Hypothalamus (tissue), 51 donors: ENCODE results near the gene KIAA1549.

Source experiments
- DNase-seq, 51 donors: peaks; one replicate each; lab custom pipeline; 2025; lab: John Stamatoyannopoulos, UW

Gene KIAA1549

DNA sequence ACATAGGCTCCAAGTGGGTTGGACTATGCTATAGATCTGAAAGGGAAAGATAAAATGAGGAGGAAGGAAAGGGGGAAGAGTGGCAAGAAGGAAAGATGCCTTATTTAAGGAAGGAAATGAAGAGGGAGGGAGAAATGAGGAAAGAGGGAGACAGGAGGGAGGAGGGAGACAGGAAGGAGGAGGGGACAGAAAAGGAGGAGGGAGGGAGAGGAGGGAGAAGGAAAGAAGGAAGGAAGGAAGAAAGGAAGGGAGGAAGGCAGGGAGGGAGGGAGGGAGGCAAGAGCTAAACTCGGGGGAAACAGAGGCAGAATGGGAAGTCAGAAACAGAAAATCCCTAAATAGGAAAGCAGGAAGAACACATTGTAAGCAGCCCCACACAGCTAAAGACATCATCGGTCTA, 67.4 kb downstream of the KIAA1549 start:
- DNase-seq = no peak

DNA sequence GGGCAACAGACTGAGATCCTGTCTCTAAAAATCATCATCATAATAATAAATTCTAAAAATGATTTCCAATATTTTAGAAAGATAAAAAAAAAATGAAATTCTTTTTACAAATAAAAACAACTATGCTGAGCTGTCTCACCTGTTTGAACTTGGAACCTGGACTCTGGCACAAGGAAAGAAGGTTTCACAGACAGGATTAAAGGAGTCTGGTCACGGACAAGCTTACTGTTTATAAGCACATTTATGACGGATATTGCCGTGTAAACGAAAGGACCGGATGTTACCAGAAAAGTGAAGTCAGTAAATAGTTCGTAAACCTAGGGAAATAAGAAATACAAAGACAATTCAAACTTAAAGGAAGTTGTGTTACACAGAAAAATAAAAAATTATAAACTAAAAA, 70.2 kb downstream of the KIAA1549 start:
- DNase-seq = no peak

DNA sequence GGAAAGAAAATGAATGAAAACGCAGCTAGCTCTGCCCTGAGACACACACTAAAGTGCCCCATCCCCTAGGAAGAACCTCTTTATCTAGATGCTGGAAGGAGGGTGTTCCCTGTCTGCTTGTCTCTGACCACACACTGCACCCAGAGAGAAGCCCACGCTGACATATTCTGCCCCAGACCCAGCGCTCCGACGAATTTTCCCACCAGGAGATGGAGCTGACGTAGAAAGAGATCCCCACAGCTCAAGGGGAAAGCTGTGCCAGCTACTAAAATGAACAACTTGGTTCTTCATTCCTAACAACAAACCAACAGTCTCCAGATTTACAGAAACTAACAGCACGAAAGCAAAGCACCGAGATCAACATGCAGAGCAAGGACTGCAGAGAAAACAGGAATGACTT, 73.3 kb downstream of the KIAA1549 start:
- peak in 10 of 51 donors; percentile 8 to 25 (median 14) for DNase-seq

- no peak for DNase-seq
These were observed 73.9 kb downstream of the KIAA1549 start for GRCh38 chr7:138907201-138907847.

- DNase-seq = no peak
These were observed 77.2 kb downstream of the KIAA1549 start for GRCh38 chr7:138903859-138904435.

DNA sequence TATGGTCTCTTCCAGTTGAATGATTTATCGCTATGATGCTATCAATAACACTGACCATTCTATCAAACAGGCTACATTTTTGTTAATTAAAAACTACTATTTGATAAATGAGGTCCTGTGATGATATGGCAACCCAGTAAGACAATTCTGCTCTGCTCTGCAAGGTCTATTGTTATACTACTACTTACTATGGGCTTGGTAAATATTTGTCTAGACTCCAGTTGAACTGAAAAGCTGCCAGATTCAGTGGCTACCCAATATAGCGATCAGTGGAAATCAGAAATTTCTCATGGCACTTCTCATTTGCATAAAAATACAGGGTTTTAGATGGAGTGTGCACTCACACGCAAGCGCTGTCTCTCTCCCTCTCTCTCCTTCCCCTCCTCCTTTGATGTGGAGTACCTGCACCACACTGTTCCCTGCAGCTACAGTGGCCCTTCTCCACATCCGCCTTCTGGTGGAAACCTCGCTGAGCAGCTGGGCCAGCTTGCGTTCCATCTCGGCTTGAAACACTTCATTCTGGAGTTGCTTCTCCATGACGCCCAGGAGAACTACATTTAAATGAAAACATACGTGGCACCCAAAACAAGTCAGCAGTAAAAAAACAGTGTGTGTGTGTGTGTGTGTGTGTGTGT, 77.9 kb downstream of the KIAA1549 start:
- DNase-seq = no peak

DNA sequence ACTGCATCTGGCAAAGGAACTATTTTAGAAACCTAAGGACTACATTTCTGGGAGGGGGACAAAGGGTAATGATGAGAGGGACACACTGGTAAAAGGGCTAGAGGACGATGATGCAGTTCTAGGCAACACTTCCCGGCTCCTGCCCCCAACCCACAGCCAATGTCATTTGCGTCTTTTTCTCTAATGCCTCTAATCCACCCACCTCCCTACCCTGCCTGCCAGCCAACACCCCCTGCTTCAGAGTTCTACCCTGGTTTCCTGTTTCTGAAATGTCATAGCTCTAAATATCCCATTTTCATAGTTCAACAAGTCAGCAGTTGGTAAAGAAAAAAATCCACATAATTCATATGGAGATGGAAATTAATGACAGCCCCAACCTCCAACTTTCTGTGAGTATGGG, 79.0 kb downstream of the KIAA1549 start:
- no peak for DNase-seq

GRCh38 chr7:138900035-138900828, 81.0 kb downstream of the KIAA1549 start:
- no peak for DNase-seq

GRCh38 chr7:138898802-138899201, 82.4 kb downstream of the KIAA1549 start:
- DNase-seq = no peak

- DNase-seq = no peak
These were observed 82.9 kb downstream of the KIAA1549 start for GRCh38 chr7:138898255-138898654.

GRCh38 chr7:138895679-138896078, 85.5 kb downstream of the KIAA1549 start:
- DNase-seq = no peak

- DNase-seq = no peak
These were observed 87.9 kb downstream of the KIAA1549 start for GRCh38 chr7:138893258-138893657.

DNA sequence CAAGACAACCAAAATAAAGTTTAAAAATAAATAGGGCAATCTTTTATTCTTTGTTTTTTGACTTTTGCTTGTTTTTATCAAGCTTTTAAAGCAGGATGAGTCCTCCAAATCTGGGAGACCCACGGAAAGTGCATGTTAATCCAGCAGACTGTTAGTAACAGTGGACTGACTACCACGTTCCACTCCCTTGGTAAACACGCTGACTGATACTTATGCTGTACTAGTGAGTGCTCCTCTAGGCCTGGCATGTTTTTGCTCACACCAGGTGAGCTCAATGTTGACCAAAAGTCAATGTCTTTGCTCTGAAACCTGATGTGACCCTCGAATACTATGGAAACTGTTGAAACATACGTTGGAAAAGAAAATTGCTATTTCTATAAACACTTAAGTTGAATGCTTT, 88.4 kb downstream of the KIAA1549 start:
- DNase-seq = no peak

DNA sequence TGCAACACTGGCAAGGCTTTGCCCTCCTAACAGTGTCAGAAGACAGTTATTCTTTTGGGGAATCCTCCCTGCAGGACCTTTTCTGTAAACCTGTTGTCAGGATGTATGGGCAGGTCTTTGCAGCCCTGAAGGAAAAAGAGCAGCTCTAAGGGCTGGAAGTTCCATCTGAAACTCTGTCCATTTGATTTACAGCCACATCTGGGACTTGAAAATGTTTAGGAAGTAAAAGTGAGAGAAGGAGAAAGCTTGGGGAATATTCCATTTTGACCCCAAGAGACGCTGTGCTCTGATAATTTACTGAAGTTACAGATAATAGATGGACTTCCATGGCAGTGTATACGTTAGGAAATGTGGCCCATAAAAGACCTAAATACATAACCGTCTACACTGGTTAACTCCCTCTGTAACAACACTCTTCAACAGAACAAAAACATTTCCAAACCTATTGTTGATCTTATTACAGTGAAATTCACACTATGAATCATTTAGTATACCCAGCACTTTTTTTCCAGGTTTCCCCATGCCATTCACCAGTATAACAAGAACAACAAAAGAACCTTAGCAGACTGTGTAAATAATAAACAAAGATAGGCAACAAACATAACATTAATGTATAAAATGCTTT, 89.1 kb downstream of the KIAA1549 start:
- DNase-seq = no peak

- DNase-seq = no peak
These were observed 89.8 kb downstream of the KIAA1549 start for GRCh38 chr7:138891446-138891810.

DNA sequence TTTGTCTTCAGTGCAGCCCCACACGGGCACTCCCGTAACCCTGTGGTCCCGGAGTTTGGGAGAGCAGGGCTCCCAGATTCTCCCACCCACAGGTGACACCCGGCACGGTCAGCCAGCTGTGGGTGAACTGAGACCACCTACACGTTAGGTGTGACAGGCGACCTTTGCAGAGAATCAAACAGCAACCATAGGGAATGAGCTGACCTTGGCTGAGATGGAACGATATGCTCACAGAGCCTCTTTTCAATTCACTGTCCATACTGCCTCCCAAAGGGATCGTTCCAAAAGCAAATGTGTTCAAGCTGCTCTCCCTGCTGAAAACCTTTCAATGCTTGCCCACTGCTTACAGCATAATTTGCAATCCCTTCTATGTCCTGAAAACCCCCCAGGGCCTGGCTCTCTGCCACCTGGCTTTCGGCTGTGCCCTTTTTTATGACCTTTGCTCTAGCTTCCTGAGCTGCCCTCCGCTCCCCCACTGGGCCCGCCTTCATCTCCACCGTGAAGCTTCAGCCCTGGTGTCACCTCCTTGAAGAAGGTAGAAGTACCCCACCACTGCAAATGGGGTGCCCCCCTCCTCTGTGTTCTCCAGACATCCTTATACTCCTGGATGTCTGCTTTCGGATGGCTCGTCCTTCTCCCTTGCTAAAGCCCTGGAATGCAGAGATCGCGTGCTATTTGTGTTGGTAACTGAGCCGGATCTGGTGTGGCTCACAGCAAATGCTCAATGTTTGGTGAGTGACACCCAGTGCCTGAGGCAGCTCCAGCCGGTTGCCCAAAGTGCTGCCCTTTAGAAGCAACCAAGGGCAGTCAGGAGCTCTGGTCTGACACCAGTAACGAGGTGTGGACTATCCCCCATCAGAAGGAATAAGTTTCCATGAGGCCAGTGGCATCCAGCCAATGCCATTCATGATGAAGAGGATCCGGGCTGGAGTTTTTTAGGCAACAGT, 90.4 kb downstream of the KIAA1549 start:
- DNase-seq = no peak

DNA sequence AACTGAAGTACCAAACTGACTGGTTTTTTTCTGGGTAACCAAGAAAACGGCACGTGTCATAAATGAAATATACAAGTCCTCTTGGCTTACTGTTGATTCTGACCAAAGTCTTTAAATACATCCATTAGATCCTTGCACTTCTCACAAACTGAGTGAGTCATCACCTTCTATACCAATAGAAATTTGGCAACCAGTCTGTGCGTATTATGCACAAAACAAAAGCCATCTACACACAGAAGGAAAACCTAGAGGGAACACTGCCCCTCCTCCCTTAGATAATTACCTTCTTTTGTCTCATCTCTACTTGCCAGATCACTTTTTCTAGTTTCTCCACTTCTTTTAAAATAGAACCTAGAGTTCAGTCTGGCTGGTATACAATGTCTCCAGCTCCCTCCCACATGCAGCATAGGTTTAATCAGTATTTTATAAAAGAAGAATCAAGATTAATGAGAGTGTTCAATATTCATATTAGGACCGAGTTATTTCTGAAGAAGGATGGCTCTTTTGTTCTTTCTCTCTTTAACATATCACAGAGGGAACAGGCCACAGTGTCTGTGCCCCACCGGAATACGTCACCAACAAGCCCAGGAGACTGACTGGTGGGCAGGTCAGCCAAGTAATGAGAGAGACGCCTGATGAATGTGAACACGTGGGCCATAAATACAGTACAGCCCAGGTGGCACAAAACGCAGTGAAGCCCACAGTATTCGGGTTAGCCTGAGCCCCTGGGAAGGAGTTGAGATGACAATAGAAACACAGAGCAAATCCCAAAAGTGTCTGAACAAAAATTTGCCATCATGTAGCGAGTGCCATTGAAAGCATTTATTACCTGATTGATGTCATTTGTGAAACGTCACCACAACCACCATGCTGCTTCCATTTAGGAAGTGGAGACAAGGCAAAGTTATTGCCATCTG, 91.3 kb downstream of the KIAA1549 start:
- no peak for DNase-seq

GRCh38 chr7:138887872-138888656, 93.1 kb downstream of the KIAA1549 start:
- no peak for DNase-seq
